Retinal pigment epithelial cell (primary cell): ENCODE results near the gene KCNB1.

ENCODE experiments used
- DNase-seq: peaks from one replicate; pipeline ENCODE4 v3.0.0-alpha.2; 2010; ENCODE audit warnings: low read depth
- H3K4me3 ChIP-seq: 2 replicates; pipeline ENCODE4 v1.5.1; 2011; ENCODE audit warnings: mild to moderate bottlenecking, low read length, control low read depth, moderate library complexity
- TF ChIP-seq, protein P1 (sequence below): conservative IDR thresholded peaks from 2 replicates; pipeline ENCODE4 v1.5.1; 2011; ENCODE audit warnings: low read depth, low read length, control low read depth, inconsistent platforms

KCNB1 gene

DNA sequence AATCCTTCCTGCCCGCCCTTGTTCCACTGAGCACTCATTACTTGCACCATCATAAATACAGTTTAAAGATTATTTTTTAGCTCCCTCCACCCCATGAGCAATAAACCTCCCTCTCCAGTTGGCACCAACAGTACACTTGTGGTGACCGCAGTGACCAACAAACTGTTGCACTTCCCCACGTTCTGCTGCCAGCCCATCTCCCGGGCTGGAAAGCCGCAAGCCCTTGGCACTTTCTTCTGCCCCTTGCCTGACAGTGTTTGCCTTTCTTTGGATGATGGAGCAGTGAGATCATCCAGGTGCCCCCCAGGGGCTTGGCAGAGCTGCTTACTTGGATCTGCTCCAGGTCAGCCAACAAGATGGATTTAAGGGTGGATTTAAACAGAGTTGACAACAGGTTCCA, 21.6 kb downstream of the KCNB1 start:
- TF ChIP-seq, protein P1, sequence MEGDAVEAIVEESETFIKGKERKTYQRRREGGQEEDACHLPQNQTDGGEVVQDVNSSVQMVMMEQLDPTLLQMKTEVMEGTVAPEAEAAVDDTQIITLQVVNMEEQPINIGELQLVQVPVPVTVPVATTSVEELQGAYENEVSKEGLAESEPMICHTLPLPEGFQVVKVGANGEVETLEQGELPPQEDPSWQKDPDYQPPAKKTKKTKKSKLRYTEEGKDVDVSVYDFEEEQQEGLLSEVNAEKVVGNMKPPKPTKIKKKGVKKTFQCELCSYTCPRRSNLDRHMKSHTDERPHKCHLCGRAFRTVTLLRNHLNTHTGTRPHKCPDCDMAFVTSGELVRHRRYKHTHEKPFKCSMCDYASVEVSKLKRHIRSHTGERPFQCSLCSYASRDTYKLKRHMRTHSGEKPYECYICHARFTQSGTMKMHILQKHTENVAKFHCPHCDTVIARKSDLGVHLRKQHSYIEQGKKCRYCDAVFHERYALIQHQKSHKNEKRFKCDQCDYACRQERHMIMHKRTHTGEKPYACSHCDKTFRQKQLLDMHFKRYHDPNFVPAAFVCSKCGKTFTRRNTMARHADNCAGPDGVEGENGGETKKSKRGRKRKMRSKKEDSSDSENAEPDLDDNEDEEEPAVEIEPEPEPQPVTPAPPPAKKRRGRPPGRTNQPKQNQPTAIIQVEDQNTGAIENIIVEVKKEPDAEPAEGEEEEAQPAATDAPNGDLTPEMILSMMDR = no peak
- DNase-seq = no peak
- no peak overlapping the region for H3K4me3 ChIP-seq

DNA sequence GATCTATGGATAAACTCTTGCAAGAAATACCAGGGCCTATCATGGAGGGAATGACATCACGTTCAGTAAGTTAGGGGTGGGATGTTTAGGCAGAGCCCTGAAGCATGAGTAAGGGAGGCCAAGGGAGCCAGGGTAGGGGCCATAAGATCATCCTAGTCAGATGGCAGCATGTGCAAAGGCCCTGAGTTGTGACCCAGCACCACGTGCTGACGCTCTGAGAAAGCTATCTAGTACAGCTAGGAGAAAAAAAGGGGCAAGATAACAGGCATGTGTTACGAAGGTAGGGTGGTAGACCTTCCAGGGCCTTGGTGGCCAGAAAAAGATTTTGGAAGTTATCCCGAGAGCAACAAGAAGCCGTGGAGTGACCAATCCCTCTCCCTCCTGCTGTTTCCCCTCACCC, 22.3 kb downstream of the KCNB1 start:
- TF ChIP-seq, protein P1 = no peak
- no peak overlapping the region for H3K4me3 ChIP-seq
- DNase-seq = no peak

DNA sequence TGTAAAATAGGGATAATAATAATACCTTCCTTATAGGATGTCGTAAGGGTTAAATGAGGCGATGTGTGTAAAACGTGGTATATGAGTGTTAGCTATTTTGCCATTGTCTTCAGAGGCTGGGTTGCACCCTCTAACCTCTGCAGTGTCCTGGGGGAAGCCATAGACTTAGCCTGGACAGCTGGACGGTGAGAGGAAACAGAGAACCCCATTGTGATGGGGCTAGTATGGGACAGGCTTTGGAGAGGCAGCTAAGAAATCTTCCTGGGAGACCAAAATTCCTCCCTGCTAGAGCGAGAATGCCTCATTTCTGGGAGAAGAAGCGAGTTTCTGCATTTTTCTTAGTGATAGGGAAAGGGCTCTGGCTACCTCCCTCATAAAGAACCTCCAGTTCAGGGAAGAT, 22.8 kb downstream of the KCNB1 start:
- DNase-seq = no peak
- TF ChIP-seq, protein P1 = no peak
- no peak overlapping the region for H3K4me3 ChIP-seq

DNA sequence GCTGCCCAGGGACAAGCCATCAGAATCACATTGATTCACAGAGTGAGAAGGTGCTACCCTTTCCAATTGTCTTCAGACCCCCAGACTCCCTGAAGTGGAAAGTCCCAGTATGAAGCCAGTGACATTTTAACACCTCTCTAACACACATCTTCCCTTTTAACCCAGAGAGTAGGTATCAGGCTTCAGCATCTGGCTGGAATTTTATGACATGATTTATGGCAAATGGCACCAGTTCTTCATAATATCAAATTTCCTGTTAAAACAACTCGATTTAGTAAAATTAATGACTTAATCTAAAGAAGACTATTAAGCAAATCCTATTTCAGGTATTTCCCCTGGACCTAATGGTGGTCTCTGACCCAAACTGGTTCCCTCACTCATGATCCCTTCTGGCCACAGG, 25.0 kb downstream of the KCNB1 start:
- no peak for DNase-seq
- H3K4me3 ChIP-seq = no peak overlapping the region
- TF ChIP-seq, protein P1 = no peak

DNA sequence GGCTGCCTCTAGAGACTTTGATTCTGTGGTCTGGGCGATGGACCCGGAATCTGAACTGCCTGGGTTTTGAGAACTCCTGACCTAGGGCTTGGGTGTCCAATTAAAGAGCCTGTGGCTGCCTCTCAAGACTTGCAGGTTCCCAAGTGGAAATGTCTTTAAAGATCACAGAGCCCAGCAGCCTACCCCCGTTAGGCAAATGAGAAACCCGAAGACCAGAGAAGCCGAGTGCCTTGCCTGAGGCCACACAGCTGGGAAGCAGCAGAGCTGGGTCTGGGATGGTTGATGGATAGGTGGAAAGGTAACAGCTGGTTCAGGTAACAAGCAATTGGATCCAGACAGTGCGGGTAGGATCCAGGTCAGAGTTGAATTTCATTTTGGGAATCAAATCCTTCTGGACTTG, 25.8 kb downstream of the KCNB1 start:
- no peak overlapping the region for H3K4me3 ChIP-seq
- DNase-seq = no peak
- TF ChIP-seq, protein P1 = no peak

DNA sequence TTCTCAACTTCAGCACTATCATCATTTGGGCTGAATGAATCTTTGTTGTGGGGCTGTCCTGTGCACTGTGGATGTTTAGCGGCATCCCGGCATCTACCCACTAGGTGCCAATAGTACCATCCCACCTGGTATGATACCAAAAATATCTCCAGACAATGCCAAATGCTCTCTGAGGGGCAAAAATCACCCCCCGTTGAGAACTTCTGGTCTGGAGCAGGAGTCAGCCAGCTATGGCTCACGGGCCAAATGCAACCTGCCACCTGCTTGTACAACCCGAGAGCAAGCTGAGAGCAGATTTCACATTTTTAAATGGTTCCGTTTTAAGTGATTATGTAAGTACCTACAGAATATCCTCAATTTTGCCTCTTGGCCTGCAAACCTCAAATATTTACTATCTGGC, 26.8 kb downstream of the KCNB1 start:
- H3K4me3 ChIP-seq = no peak overlapping the region
- DNase-seq = no peak
- TF ChIP-seq, protein P1 = no peak

DNA sequence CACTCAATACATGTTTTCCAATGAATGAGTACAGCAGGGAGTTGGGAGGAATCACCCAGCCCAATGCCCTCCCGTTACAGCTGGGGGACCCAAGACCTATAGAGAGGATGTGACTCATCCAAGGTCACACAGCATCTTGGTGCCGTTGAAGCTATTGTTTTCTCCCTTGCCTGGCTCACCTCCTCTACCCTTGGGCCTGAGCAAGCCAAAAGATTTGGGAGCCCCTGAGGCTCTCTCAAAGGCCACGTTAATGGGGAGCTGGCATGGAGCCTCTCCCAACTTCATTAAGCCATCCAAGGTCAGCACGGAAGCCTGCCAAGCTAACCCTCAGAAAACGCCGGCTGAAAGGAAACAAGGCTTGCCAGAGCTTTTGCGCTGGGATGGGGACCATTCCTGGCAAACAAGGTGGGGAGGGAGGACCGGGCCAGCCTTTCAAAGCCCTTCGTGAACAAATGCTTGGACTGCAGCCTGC, 30.4 kb downstream of the KCNB1 start:
- no peak overlapping the region for H3K4me3 ChIP-seq
- DNase-seq = no peak
- TF ChIP-seq, protein P1 = no peak
